WTC11 (cell line): Measurements from ENCODE around the gene EIF5A2. TPM values are rescaled to one million over a fixed set of nuclear protein-coding genes. Genes with fewer than 3 reads are reported as not detected.

ENCODE experiments used
- ATF1 ChIP-seq: sonication (generic); formaldehyde crosslinking; IDR thresholded peaks from 2 replicates; pipeline ENCODE4 v1.8.1; 2023; ENCODE audit warnings: mild to moderate bottlenecking, moderate library complexity, missing genetic modification reagents
- CBFB ChIP-seq: sonication (generic); formaldehyde crosslinking; IDR thresholded peaks from 2 replicates; pipeline ENCODE4 v1.8.1; 2022; ENCODE audit warnings: mild to moderate bottlenecking, low read depth, missing genetic modification reagents
- CREB1 ChIP-seq: sonication (generic); formaldehyde crosslinking; IDR thresholded peaks from 2 replicates; pipeline ENCODE4 v1.8.0; 2023; ENCODE audit warnings: mild to moderate bottlenecking, missing genetic modification reagents
- CREM ChIP-seq: sonication (generic); formaldehyde crosslinking; IDR thresholded peaks from 2 replicates; pipeline ENCODE4 v1.8.1; 2022; ENCODE audit warnings: mild to moderate bottlenecking, missing genetic modification reagents, moderate library complexity
- ELF4 ChIP-seq: sonication (generic); formaldehyde crosslinking; IDR thresholded peaks from 2 replicates; pipeline ENCODE4 v1.8.1; 2022; ENCODE audit warnings: low read depth, mild to moderate bottlenecking, moderate library complexity, missing genetic modification reagents
- ESRRA ChIP-seq: sonication (generic); formaldehyde crosslinking; IDR thresholded peaks from 2 replicates; pipeline ENCODE4 v1.8.1; 2022; ENCODE audit warnings: mild to moderate bottlenecking, missing genetic modification reagents, borderline replicate concordance
- FOXK1 ChIP-seq: sonication (generic); formaldehyde crosslinking; IDR thresholded peaks from 2 replicates; pipeline ENCODE4 v1.8.0; 2022; ENCODE audit warnings: mild to moderate bottlenecking, moderate library complexity, missing genetic modification reagents
- FOXP1 ChIP-seq: sonication (generic); formaldehyde crosslinking; IDR thresholded peaks from 2 replicates; pipeline ENCODE4 v1.8.0; 2022; ENCODE audit warnings: missing genetic modification reagents, mild to moderate bottlenecking, moderate library complexity, borderline replicate concordance
- NFYB ChIP-seq: sonication (generic); formaldehyde crosslinking; conservative IDR thresholded peaks from 2 replicates; pipeline ENCODE4 v1.8.0; 2022; ENCODE audit warnings: low read depth, missing genetic modification reagents
- PRRX2 ChIP-seq: fragments of 250-450 bp; sonication (Bioruptor Pico); IDR thresholded peaks from 2 replicates; pipeline ENCODE4 v1.8.0; 2021; ENCODE audit warnings: mild to moderate bottlenecking
- SMAD4 ChIP-seq: sonication (generic); formaldehyde crosslinking; IDR thresholded peaks from 2 replicates; pipeline ENCODE4 v1.8.0; 2022; ENCODE audit warnings: mild to moderate bottlenecking, missing genetic modification reagents
- SP1 ChIP-seq: sonication (generic); formaldehyde crosslinking; conservative IDR thresholded peaks from 2 replicates; pipeline ENCODE4 v1.8.1; 2022; ENCODE audit warnings: missing genetic modification reagents
- TEAD4 ChIP-seq: sonication (generic); formaldehyde crosslinking; IDR thresholded peaks from 2 replicates; pipeline ENCODE4 v1.8.0; 2022; ENCODE audit warnings: mild to moderate bottlenecking, missing genetic modification reagents
- ZNF121 ChIP-seq: sonication (generic); formaldehyde crosslinking; IDR thresholded peaks from 2 replicates; pipeline ENCODE4 v1.8.0; 2023; ENCODE audit warnings: missing genetic modification reagents
- ZNF396 ChIP-seq: fragments of 250-450 bp; sonication (Bioruptor Pico); IDR thresholded peaks from 2 replicates; pipeline ENCODE4 v1.8.0; 2021; ENCODE audit warnings: mild to moderate bottlenecking, moderate library complexity, borderline replicate concordance
- ZNF416 ChIP-seq: fragments of 250-450 bp; sonication (Bioruptor Pico); IDR thresholded peaks from 2 replicates; pipeline ENCODE4 v1.9.0; 2021; ENCODE audit warnings: mild to moderate bottlenecking, inconsistent platforms
- total RNA-seq: library from RNA; stranded (reverse); gene quantifications from 3 replicates; pipeline ENCODE4 v1.2.3, GENCODE V29; 2021
- TF ChIP-seq, protein P1 (sequence below): sonication (generic); formaldehyde crosslinking; conservative IDR thresholded peaks from 2 replicates; pipeline ENCODE4 v1.8.1; 2023; ENCODE audit warnings: mild to moderate bottlenecking, low read depth, missing genetic modification reagents, moderate library complexity
- TF ChIP-seq, protein P2 (sequence below): sonication (generic); formaldehyde crosslinking; IDR thresholded peaks from 2 replicates; pipeline ENCODE4 v1.8.1; 2023; ENCODE audit warnings: mild to moderate bottlenecking, missing genetic modification reagents, moderate library complexity
- TF ChIP-seq, protein P3 (sequence below): fragments of 250-450 bp; sonication (Bioruptor Pico); IDR thresholded peaks from 2 replicates; pipeline ENCODE4 v1.9.0; 2021; ENCODE audit warnings: mild to moderate bottlenecking
- TF ChIP-seq, protein P4 (sequence below): fragments of 250-450 bp; sonication (Bioruptor Pico); IDR thresholded peaks from 2 replicates; pipeline ENCODE4 v1.9.0; 2021; ENCODE audit warnings: mild to moderate bottlenecking, borderline replicate concordance
- TF ChIP-seq, protein P5 (sequence below): sonication (generic); formaldehyde crosslinking; IDR thresholded peaks from 2 replicates; pipeline ENCODE4 v1.8.1; 2022; ENCODE audit warnings: mild to moderate bottlenecking, missing genetic modification reagents, moderate library complexity, borderline replicate concordance
- TF ChIP-seq, protein P6 (sequence below): fragments of 250-450 bp; sonication (Bioruptor Pico); conservative IDR thresholded peaks from 2 replicates; pipeline ENCODE4 v1.9.0; 2021; ENCODE audit warnings: mild to moderate bottlenecking

Gene EIF5A2
- total RNA-seq, 1 experiment from 2014 or later, result 7.6 TPM

DNA sequence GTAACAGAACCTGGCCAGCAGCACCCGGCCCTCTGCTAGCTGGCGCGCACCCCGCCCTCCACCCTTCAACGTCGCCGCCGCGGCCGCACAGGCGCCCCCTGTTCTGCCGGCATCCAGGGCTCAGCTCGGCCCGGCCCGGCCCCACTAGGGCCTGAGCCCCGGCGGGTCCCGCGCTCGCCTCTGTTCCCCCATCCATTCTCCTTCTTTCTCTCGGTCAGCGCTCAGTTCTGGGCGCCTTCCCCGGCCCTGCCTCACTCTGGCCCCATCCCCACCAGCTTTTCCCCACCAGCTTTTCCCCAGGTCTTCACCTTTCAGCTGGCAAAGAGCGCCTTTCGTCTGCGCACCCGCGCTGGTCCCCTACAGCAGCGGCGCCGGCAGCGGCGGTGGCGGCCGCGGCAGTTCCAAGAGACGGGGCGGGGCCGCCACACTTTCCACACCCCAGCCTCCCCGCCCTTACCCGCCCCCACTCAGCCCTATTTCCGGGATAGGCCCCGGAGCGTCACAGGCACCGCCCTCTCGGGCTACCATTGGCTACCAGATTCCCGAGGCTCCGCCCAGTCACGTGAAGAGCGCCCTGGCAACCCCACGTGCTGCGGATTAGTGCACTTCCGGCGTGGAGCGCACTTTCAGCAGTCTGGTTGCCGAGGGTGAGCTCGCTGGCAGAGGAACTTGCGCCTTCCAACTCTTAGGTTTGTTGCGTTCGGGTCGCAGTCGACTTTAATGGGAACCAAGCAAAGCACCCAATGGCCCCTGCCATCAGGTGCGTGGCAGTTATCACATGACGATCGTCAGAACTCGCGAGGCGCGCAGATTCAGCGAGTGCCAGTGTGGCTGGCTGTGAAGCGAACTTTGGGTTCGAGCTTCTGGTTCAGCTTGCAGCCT is at the start of gene EIF5A2 (continued):
- TF ChIP-seq, protein P1, sequence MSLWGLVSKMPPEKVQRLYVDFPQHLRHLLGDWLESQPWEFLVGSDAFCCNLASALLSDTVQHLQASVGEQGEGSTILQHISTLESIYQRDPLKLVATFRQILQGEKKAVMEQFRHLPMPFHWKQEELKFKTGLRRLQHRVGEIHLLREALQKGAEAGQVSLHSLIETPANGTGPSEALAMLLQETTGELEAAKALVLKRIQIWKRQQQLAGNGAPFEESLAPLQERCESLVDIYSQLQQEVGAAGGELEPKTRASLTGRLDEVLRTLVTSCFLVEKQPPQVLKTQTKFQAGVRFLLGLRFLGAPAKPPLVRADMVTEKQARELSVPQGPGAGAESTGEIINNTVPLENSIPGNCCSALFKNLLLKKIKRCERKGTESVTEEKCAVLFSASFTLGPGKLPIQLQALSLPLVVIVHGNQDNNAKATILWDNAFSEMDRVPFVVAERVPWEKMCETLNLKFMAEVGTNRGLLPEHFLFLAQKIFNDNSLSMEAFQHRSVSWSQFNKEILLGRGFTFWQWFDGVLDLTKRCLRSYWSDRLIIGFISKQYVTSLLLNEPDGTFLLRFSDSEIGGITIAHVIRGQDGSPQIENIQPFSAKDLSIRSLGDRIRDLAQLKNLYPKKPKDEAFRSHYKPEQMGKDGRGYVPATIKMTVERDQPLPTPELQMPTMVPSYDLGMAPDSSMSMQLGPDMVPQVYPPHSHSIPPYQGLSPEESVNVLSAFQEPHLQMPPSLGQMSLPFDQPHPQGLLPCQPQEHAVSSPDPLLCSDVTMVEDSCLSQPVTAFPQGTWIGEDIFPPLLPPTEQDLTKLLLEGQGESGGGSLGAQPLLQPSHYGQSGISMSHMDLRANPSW, result no peak
- TF ChIP-seq PRRX2, result no peak
- TF ChIP-seq, protein P2, sequence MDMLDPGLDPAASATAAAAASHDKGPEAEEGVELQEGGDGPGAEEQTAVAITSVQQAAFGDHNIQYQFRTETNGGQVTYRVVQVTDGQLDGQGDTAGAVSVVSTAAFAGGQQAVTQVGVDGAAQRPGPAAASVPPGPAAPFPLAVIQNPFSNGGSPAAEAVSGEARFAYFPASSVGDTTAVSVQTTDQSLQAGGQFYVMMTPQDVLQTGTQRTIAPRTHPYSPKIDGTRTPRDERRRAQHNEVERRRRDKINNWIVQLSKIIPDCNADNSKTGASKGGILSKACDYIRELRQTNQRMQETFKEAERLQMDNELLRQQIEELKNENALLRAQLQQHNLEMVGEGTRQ, result peak; percentile 96
- TF ChIP-seq, protein P3, sequence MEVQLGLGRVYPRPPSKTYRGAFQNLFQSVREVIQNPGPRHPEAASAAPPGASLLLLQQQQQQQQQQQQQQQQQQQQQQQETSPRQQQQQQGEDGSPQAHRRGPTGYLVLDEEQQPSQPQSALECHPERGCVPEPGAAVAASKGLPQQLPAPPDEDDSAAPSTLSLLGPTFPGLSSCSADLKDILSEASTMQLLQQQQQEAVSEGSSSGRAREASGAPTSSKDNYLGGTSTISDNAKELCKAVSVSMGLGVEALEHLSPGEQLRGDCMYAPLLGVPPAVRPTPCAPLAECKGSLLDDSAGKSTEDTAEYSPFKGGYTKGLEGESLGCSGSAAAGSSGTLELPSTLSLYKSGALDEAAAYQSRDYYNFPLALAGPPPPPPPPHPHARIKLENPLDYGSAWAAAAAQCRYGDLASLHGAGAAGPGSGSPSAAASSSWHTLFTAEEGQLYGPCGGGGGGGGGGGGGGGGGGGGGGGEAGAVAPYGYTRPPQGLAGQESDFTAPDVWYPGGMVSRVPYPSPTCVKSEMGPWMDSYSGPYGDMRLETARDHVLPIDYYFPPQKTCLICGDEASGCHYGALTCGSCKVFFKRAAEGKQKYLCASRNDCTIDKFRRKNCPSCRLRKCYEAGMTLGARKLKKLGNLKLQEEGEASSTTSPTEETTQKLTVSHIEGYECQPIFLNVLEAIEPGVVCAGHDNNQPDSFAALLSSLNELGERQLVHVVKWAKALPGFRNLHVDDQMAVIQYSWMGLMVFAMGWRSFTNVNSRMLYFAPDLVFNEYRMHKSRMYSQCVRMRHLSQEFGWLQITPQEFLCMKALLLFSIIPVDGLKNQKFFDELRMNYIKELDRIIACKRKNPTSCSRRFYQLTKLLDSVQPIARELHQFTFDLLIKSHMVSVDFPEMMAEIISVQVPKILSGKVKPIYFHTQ (CRISPR knock-in tag), result no peak
- TF ChIP-seq ESRRA (CRISPR knock-in tag), result peak; percentile 76; the same call in 1 of the 2 replicates
- no peak for TF ChIP-seq ZNF396
- TF ChIP-seq NFYB, result peak; percentile 53
- TF ChIP-seq, protein P4, sequence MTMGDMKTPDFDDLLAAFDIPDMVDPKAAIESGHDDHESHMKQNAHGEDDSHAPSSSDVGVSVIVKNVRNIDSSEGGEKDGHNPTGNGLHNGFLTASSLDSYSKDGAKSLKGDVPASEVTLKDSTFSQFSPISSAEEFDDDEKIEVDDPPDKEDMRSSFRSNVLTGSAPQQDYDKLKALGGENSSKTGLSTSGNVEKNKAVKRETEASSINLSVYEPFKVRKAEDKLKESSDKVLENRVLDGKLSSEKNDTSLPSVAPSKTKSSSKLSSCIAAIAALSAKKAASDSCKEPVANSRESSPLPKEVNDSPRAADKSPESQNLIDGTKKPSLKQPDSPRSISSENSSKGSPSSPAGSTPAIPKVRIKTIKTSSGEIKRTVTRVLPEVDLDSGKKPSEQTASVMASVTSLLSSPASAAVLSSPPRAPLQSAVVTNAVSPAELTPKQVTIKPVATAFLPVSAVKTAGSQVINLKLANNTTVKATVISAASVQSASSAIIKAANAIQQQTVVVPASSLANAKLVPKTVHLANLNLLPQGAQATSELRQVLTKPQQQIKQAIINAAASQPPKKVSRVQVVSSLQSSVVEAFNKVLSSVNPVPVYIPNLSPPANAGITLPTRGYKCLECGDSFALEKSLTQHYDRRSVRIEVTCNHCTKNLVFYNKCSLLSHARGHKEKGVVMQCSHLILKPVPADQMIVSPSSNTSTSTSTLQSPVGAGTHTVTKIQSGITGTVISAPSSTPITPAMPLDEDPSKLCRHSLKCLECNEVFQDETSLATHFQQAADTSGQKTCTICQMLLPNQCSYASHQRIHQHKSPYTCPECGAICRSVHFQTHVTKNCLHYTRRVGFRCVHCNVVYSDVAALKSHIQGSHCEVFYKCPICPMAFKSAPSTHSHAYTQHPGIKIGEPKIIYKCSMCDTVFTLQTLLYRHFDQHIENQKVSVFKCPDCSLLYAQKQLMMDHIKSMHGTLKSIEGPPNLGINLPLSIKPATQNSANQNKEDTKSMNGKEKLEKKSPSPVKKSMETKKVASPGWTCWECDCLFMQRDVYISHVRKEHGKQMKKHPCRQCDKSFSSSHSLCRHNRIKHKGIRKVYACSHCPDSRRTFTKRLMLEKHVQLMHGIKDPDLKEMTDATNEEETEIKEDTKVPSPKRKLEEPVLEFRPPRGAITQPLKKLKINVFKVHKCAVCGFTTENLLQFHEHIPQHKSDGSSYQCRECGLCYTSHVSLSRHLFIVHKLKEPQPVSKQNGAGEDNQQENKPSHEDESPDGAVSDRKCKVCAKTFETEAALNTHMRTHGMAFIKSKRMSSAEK, result peak; percentile 25; the same call in 1 of the 2 replicates
- TF ChIP-seq TEAD4 (CRISPR knock-in tag), result peak; percentile 67; the same call in 1 of the 2 replicates
- 0 out of 2 replicates have a peak, but pooled peaks have one; percentile 30 for TF ChIP-seq ELF4 (CRISPR knock-in tag)
- TF ChIP-seq FOXK1 (CRISPR knock-in tag), result peak; percentile 89
- TF ChIP-seq CREM (CRISPR knock-in tag), result peak; percentile 74
- peak; percentile 74; the same call in 1 of the 2 replicates for TF ChIP-seq SMAD4 (CRISPR knock-in tag)
- TF ChIP-seq ZNF121 (CRISPR knock-in tag), result no peak
- TF ChIP-seq, protein P5, sequence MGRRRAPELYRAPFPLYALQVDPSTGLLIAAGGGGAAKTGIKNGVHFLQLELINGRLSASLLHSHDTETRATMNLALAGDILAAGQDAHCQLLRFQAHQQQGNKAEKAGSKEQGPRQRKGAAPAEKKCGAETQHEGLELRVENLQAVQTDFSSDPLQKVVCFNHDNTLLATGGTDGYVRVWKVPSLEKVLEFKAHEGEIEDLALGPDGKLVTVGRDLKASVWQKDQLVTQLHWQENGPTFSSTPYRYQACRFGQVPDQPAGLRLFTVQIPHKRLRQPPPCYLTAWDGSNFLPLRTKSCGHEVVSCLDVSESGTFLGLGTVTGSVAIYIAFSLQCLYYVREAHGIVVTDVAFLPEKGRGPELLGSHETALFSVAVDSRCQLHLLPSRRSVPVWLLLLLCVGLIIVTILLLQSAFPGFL (CRISPR knock-in tag), result peak; percentile 80; the same call in 1 of the 2 replicates
- peak; percentile 98 for TF ChIP-seq CREB1
- TF ChIP-seq, protein P6, sequence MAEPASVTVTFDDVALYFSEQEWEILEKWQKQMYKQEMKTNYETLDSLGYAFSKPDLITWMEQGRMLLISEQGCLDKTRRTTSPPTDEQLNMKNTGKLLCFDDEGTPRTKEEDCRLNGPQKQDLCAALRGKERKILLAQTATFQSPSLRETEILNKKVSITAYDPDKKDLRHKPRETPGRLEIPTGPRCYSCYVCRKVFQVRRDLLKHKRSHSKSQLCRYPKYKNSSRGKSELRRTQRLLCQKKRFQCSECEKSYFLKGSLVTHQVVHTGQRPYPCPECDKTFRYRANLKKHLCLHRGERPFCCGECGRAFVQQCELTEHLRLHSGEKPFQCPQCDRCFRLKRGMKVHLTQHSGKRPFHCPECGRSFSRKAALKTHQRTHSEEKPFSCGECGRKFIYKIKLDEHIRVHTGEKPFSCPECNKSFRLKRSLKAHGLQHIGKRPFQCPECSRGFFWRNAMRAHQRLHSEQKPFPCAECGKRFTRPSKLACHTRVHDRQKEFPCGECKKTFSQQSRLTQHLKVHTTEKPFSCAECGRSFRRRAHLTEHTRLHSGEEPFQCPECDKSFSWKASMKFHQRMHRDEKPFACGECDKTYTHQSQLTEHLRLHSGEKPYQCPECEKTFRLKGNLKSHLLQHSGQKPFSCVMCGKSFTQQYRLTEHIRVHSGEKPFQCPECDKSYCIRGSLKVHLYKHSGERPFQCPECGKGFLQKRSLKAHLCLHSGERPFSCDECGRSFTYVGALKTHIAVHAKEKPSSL, result no peak
- TF ChIP-seq FOXP1 (CRISPR knock-in tag), result peak; percentile 99
- peak; percentile 98 for TF ChIP-seq SP1 (CRISPR knock-in tag)
- TF ChIP-seq CBFB (CRISPR knock-in tag), result peak; percentile 51; the same call in 1 of the 2 replicates
- TF ChIP-seq ATF1 (CRISPR knock-in tag), result peak; percentile 93
- no peak for TF ChIP-seq ZNF416
